ENCODE data around the gene PHOSPHO1.

Gene PHOSPHO1

DNA sequence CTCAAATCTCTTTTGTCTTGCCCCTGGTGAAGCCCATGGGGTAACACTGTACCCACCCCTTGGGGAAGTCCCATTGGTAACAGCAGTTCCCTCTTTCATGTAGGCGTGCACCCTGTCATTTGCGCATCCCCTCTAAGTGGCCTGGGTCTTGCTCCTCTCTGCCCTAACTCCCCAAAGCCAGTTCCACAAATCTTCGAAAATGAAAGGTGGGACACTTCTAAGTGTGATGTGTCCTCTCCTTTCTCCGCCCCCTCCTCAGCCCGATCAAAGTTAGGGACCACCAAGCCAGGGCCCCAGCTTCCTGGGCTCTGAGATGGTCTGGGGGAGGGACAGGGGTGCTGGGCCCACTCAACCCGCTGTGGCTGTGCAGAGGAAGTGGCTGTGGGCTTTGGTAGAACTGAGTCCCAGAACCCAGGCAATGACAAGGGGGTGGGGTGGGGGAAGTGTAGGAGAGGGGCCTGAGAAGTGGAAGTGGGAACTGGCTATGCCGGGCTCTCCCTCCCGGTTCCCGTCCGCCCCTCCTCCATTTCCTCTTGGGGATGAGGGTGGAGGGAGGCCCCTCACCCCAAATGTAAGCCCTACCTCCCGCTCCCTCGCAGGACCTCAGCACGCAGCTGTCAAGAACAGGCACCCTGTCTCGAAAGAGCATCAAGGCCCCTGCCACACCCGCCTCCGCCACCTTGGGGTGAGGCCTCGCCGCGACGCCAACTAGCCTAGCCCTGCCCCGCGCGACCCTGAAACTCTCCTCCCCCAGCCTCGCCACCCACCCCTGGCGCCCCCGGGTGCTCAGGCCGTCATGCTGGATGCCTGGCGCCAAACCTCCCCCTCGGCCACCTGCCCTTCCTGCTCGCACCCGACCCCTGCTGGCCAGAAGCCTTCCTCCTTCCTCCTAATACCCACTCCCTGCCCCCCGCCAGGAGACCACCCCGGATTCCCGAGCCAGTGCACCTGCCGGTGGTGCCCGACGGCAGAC is 11.4 kb downstream of the PHOSPHO1 start:
- Histone ChIP-seq H3K4me1 (ENCODE audit: control insufficient read depth, insufficient read depth, low read length) (peaks cover 4% of the 10 kb centered on the region), H3K4me3 (ENCODE audit: low read length) (no peak overlapping the region), H3K27ac (ENCODE audit: low read length) (no peak overlapping the region), H3K36me3 (ENCODE audit: control insufficient read depth, insufficient read depth, low read length) (no peaks in the 10 kb centered on the region), H3K27me3 (ENCODE audit: control insufficient read depth, insufficient read depth, low read length) (peaks cover 5% of the 10 kb centered on the region; the same call in 1 of the 2 replicates), H3K9me3 (ENCODE audit: control insufficient read depth, insufficient read depth, low read length) (no peaks in the 10 kb centered on the region)
- DNase-seq (ENCODE audit: low read depth, low spot score): no peak
- no CpG with 5 or more reads among the region's 37 CpGs for WGBS (ENCODE audit: insufficient coverage, insufficient read length)

DNA sequence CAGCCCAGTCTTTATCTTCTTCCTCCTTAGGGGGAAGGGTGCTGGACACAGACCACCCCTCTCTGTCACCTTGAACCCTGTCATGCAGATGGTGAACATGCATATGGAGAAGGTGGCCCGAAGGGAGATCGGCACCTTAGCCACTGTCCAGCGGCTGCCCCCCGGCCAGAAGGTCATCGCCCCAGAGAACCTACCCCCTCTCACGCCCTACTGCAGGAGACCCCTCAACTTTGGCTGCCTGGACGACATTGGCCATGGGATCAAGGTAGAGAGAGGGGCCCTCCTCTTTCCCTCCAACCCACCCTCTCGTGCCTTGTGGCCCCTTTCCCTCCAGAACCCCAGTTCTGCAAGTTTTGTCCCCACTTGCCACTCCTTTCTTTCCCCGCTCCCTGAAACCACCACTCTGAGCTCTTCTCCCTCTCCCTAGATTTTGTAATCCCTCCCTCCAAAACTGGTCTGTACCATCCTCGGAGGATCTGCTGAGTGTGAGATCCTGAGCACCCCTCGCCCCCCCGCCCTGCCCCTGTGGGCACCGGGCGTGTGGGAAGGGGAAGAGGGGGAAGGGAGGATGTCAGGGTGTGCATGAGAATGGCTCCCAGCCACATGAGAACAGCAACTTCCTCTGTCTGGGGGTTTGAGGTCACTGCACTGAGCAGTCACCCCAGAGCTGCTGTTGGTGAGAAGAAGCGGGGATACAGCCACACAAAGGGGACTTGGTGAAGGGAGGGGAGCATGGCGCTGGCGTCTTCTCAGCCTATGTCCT is 12.8 kb downstream of the PHOSPHO1 start:
- no peaks in the 10 kb centered on the region for H3K36me3 ChIP-seq (ENCODE audit: control insufficient read depth, insufficient read depth, low read length)
- DNase-seq (ENCODE audit: low read depth, low spot score): no peak
- H3K4me1 ChIP-seq (ENCODE audit: control insufficient read depth, insufficient read depth, low read length): peaks cover 4% of the 10 kb centered on the region

DNA sequence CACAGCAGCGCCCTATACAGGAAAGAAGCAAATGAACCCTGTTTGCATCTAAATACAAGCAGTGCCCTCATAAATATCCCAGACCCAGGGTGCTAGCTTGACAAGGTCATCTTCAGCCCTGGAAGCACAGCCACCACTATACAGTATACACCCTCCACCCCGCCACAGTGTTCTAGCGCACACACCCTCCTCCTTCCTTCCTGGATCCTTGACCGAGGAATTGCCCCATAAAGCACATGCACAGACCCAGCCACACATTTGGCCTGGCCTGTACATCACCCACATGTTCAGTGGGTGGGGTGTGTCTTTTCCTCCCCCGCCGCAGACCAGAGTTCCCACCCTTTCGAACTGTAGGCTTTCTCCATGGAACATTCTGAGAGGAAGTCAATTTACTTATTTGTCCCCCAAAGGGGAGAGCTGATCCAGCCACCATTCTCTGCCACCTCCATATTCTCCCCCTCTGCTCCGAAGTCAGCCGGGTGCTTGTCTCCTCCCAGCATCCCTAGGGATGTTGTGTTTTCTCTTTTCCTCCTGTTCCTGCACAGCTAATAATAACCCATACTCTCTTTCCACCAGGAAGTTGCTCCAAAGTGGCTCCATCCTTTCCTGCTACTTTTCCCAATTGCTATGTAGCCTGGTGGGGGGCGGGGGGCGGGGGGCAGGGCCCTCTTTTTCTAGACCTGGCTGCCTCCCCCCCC is 13.5 kb downstream of the PHOSPHO1 start:
- Histone ChIP-seq H3K36me3 (ENCODE audit: control insufficient read depth, insufficient read depth, low read length) (no peaks in the 10 kb centered on the region), H3K27ac (ENCODE audit: low read length) (no peak overlapping the region), H3K9me3 (ENCODE audit: control insufficient read depth, insufficient read depth, low read length) (no peaks in the 10 kb centered on the region), H3K4me3 (ENCODE audit: low read length) (no peak overlapping the region), H3K4me1 (ENCODE audit: control insufficient read depth, insufficient read depth, low read length) (peaks cover 4% of the 10 kb centered on the region), H3K27me3 (ENCODE audit: control insufficient read depth, insufficient read depth, low read length) (no peaks in the 10 kb centered on the region)
- no CpG with 5 or more reads among the region's 11 CpGs for WGBS (ENCODE audit: insufficient coverage, insufficient read length)
- no peak for DNase-seq (ENCODE audit: low read depth, low spot score)

More for the DNA sequence above, 12.8 kb downstream of the PHOSPHO1 start:
- WGBS (ENCODE audit: insufficient coverage, insufficient read length): no CpG with 5 or more reads among the region's 17 CpGs
- Histone ChIP-seq H3K27ac (ENCODE audit: low read length) (no peak overlapping the region), H3K4me3 (ENCODE audit: low read length) (no peak overlapping the region), H3K27me3 (ENCODE audit: control insufficient read depth, insufficient read depth, low read length) (peaks cover 2% of the 10 kb centered on the region; the same call in 1 of the 2 replicates), H3K9me3 (ENCODE audit: control insufficient read depth, insufficient read depth, low read length) (no peaks in the 10 kb centered on the region)

DNA sequence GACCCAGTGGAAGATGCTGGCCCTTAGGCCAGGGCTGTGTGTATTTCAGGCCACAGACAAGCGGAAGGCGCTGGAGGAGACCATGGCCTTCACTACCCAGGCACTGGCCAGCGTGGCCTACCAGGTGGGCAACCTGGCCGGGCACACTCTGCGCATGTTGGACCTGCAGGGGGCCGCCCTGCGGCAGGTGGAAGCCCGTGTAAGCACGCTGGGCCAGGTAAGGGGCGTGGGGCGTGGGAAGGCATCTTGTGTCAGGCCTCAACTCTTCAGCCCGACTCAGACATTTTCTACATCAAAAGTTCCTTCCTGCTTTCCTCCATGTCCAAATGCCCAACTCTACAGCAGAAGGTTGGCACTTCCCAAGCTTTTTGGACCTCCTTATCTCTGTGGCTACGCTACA is 14.1 kb downstream of the PHOSPHO1 start:
- DNase-seq (ENCODE audit: low read depth, low spot score): no peak
- Histone ChIP-seq H3K4me1 (ENCODE audit: control insufficient read depth, insufficient read depth, low read length) (peaks cover 4% of the 10 kb centered on the region), H3K4me3 (ENCODE audit: low read length) (no peak overlapping the region), H3K27me3 (ENCODE audit: control insufficient read depth, insufficient read depth, low read length) (no peaks in the 10 kb centered on the region), H3K36me3 (ENCODE audit: control insufficient read depth, insufficient read depth, low read length) (no peaks in the 10 kb centered on the region), H3K9me3 (ENCODE audit: control insufficient read depth, insufficient read depth, low read length) (no peaks in the 10 kb centered on the region), H3K27ac (ENCODE audit: low read length) (no peak overlapping the region)
- no CpG with 5 or more reads among the region's 13 CpGs for WGBS (ENCODE audit: insufficient coverage, insufficient read length)

DNA sequence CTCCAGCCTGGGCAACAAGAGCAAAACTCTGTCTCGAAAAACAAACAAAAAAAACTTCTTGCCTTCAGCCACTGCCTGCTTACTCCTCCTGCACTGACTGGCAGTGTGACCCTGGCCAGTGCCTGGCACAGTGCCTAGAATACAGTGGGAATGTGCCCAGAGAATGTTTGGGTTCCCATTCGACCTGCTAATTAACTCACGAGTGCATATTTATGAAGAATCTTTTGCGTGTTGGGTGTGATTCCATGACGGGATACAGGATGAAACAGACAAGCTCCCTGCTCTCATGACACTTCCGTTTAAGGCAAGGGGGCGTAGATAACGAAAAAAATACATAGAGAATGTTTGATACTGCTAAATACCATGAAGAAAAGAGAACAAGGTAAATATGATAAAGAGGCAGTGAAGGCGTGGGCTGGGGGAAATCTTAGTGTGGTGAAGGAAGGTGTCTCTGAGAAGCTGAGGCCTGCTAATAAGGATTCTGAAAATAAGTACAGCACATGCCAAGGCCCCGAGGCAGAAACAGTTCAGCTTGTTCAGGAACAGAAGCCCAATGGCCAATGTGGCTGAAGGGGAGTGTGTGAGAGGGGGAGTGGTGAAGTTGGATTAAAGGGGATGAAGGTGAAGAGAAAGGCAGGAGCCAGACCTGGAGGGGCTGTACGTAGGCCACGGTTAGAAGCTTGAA is 15.8 kb downstream of the PHOSPHO1 start:
- Histone ChIP-seq H3K27ac (ENCODE audit: low read length) (no peak overlapping the region), H3K9me3 (ENCODE audit: control insufficient read depth, insufficient read depth, low read length) (no peaks in the 10 kb centered on the region), H3K27me3 (ENCODE audit: control insufficient read depth, insufficient read depth, low read length) (no peaks in the 10 kb centered on the region), H3K4me1 (ENCODE audit: control insufficient read depth, insufficient read depth, low read length) (peaks cover 4% of the 10 kb centered on the region), H3K4me3 (ENCODE audit: low read length) (no peak overlapping the region), H3K36me3 (ENCODE audit: control insufficient read depth, insufficient read depth, low read length) (no peaks in the 10 kb centered on the region)
- no CpG with 5 or more reads among the region's 12 CpGs for WGBS (ENCODE audit: insufficient coverage, insufficient read length)
- DNase-seq (ENCODE audit: low read depth, low spot score): no peak

DNA sequence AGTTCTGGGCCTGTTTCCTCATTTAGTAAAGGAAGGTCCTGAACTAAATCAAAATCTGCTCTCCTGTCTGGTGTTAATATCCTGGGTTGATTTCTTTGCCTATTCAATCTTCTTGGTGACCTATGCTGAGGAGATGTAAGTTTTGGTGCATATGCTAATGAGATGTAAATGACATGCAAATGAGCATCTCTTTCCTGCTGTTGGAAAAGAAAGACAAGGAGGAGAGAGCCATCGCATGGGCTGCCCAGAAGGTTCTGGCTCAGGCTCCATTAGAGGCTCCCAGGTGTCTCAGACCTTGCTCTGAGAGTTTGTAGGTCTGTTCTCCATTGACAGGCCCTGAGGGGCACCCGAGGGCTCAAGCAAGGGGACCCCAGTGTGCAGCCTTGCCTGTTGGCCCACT is 16.7 kb downstream of the PHOSPHO1 start:
- Histone ChIP-seq H3K9me3 (ENCODE audit: control insufficient read depth, insufficient read depth, low read length) (no peaks in the 10 kb centered on the region), H3K27me3 (ENCODE audit: control insufficient read depth, insufficient read depth, low read length) (no peaks in the 10 kb centered on the region), H3K4me1 (ENCODE audit: control insufficient read depth, insufficient read depth, low read length) (peaks cover 4% of the 10 kb centered on the region), H3K36me3 (ENCODE audit: control insufficient read depth, insufficient read depth, low read length) (no peaks in the 10 kb centered on the region), H3K4me3 (ENCODE audit: low read length) (no peak overlapping the region), H3K27ac (ENCODE audit: low read length) (no peak overlapping the region)
- no peak for DNase-seq (ENCODE audit: low read depth, low spot score)
- no CpG with 5 or more reads among the region's 2 CpGs for WGBS (ENCODE audit: insufficient coverage, insufficient read length)

DNA sequence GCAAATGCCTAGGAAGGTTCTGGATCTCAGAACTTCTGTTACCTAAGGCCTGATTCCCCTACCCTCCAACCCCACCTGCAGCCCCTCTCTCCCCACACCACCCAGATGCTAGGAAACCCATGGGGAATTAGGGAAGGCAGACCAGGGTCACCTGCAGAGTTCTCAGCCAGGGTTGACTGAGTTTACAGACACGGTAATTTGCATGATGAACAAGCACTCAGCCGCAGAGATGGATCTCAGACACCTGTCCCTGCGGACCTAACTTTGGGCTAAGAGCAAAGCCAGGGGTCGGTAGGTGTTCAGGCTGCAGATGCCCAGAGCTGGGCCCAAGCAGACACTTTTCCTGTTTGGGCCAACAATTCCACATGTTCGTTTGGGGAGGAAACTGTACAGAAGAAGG is 17.2 kb downstream of the PHOSPHO1 start:
- Histone ChIP-seq H3K4me1 (ENCODE audit: control insufficient read depth, insufficient read depth, low read length) (peaks cover 4% of the 10 kb centered on the region), H3K27ac (ENCODE audit: low read length) (no peak overlapping the region), H3K36me3 (ENCODE audit: control insufficient read depth, insufficient read depth, low read length) (no peaks in the 10 kb centered on the region), H3K9me3 (ENCODE audit: control insufficient read depth, insufficient read depth, low read length) (no peaks in the 10 kb centered on the region), H3K4me3 (ENCODE audit: low read length) (no peak overlapping the region), H3K27me3 (ENCODE audit: control insufficient read depth, insufficient read depth, low read length) (no peaks in the 10 kb centered on the region)
- WGBS (ENCODE audit: insufficient coverage, insufficient read length): no CpG with 5 or more reads among the region's 5 CpGs
- DNase-seq (ENCODE audit: low read depth, low spot score): no peak

DNA sequence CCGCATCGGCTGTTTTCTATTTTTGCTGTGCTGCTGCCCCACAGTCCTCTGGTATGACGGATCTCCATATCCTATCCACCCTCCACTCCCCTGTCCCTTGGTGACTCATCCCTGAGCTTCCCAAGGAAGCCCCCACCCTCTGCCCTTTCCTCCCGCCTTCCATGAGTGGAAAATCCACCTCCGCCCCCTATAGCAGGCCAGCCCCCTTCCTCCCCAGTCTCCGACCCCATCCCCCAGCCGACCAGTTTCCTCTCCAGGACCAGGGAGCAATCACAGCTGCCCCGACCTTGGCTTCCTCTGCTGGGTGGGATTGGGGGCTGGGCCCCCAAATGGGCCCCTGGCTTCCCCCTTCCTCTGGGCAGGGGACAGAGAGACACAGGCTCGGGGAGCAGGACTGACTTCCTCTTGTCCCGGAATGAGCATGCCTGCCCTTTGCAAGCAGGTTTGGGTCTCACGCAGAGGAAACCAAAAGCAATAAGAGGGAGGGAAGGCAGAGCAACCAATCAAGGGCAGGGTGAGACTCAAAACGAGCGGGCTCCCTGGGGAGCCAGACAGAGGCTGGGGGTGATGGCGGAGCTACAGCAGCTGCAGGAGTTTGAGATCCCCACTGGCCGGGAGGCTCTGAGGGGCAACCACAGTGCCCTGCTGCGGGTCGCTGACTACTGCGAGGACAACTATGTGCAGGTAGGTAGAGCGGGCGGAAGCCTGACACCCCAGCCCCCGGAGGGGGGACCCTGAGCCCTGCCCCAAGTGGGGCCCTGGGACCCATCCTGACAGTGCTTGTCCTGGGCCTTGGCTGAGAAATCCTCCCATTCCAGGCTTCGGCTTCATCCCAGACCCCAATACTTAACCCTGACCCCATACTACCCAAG is 20.2 kb downstream of the PHOSPHO1 start, which contains the start of the genes ABI3 and GNGT2:
Gene ABI3 (plus strand): TSS at position 550 of the 872 bp plus-strand sequence. CDS start 18 bp downstream, at position 568.
Gene GNGT2 (minus strand): TSS at position 417 of the 872 bp plus-strand sequence. CDS start 3,152 bp downstream, outside the sequence.
- Histone ChIP-seq H3K27me3 (ENCODE audit: control insufficient read depth, insufficient read depth, low read length) (no peaks in the 10 kb centered on the region), H3K9me3 (ENCODE audit: control insufficient read depth, insufficient read depth, low read length) (no peaks in the 10 kb centered on the region), H3K27ac (ENCODE audit: low read length) (no peak within 1 kb of the TSS), H3K4me3 (ENCODE audit: low read length) (no peak within 1 kb of the TSS), H3K36me3 (ENCODE audit: control insufficient read depth, insufficient read depth, low read length) (no peaks in the 10 kb centered on the region), H3K4me1 (ENCODE audit: control insufficient read depth, insufficient read depth, low read length) (peaks cover 1% of the 10 kb centered on the region)
- WGBS (ENCODE audit: insufficient coverage, insufficient read length): no CpG with 5 or more reads among the region's 22 CpGs
- DNase-seq (ENCODE audit: low read depth, low spot score): no peak

DNA sequence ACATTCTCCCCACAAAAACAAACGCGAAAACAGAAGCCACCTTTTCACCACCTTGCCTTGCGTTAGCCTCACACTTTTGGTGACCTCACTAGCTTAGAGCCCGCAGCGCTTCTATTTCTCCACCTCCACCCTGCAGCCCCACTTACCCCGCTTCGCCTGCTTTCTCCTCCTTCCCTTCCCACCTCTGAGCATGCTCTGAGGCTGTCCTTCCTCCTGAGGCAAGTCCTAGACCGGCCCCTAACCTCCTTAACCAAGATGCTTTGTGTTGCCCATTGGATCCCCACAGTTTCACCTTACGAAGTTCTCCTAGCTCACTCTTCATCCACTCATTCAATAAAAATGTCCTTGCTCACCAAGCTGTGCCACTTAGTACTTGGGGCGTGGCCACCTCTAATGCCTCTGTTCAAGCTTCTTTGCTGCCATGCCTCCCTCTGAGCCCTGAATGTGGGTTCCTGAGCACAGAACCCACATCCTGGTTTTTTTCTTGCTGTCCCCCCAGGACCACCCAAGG is 21.5 kb downstream of the PHOSPHO1 start:
- WGBS (ENCODE audit: insufficient coverage, insufficient read length): no CpG with 5 or more reads among the region's 10 CpGs
- H3K27ac ChIP-seq (ENCODE audit: low read length): no peak overlapping the region

More for the DNA sequence above, 21.5 kb downstream of the PHOSPHO1 start:
- Histone ChIP-seq H3K4me1 (ENCODE audit: control insufficient read depth, insufficient read depth, low read length) (peaks cover 1% of the 10 kb centered on the region), H3K27me3 (ENCODE audit: control insufficient read depth, insufficient read depth, low read length) (no peaks in the 10 kb centered on the region), H3K4me3 (ENCODE audit: low read length) (no peak overlapping the region), H3K36me3 (ENCODE audit: control insufficient read depth, insufficient read depth, low read length) (no peaks in the 10 kb centered on the region), H3K9me3 (ENCODE audit: control insufficient read depth, insufficient read depth, low read length) (no peaks in the 10 kb centered on the region)
- no peak for DNase-seq (ENCODE audit: low read depth, low spot score)
